MM.1S (cell line): ENCODE results near the gene MEGF10.

Source experiments
- CTCF ChIP-seq: fragments of 300-600 bp; sonication (generic); IDR thresholded peaks from 2 replicates; pipeline ENCODE4 v1.5.1; 2016; ENCODE audit warnings: antibody characterized with exemption, low read length, mixed read lengths
- EZH2phosphoT487 ChIP-seq: fragments of 300-600 bp; sonication (generic); IDR thresholded peaks from 2 replicates; pipeline ENCODE4 v1.6.1; 2018; ENCODE audit warnings: antibody characterized with exemption, low read length

- TF ChIP-seq EZH2phosphoT487 (no peak), CTCF (no peak)
These were observed 122.1 kb downstream of the MEGF10 start for GRCh38 chr5:127412698-127413097.
